Stimulated activated CD4-positive, alpha-beta T cell treated with anti-CD3 and anti-CD28 coated beads, TNF-alpha, amount 100 ng/mL, for 24 hours (primary cell): ENCODE data around the gene NOP16.
"Not testable (repeated sequence)": the region's sequence is repeated elsewhere in the genome, so short reads cannot be mapped to it uniquely, and the experiment has no call there.

Source experiments
- DNase-seq, 3 experiments: peaks; one replicate each; pipeline ENCODE4 v3.0.0-alpha.2; 2020; ENCODE audit warnings: low read depth in 3 of 3

NOP16 gene

DNA sequence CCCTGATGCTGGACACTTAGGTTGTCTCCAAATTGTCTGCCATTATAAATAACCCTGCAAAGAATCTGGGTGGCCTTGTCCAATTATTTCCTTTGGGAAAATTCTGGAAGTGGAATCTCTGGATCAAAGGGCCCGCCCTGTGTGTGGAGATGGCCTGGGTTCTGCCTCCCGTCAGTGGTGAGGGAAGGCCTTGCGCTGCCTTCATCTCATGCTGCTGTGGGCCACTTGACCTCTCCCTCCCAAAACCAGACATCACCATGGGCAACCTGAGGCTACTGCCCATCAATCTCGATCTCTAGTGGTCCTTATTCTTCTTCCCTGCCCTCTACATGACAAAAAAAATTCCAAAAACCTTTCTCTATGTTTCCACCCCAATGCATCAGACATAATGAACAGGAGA, 21.4 kb upstream of the NOP16 start:
- DNase-seq, result no peak

DNA sequence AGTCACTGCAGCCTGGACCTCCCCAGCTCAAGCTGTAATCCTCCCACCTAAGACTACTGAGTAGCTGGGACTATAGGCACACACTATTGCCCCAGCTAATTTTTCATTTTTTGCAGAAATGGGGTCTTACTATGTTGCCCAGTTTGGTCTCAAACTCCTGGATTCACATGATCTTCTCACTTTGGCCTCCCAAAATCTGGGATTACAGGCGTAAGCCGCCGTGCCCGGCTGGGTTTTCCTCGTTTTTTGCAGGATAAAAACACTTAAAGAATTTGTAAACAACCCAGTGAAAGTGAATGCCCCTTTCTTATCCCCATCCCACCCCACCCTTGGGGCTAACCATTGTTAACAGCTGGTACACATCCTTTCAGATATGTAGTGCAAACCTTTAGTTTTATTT, 20.2 kb upstream of the NOP16 start:
- no peak for DNase-seq

GRCh38 chr5:176408252-176408573, 19.8 kb upstream of the NOP16 start:
- not testable (repeated sequence) for DNase-seq

- no peak for DNase-seq
Observed at GRCh38 chr5:176407456-176408251, 19.3 kb upstream of the NOP16 start.

GRCh38 chr5:176406436-176407052, 18.1 kb upstream of the NOP16 start:
- no peak for DNase-seq

DNA sequence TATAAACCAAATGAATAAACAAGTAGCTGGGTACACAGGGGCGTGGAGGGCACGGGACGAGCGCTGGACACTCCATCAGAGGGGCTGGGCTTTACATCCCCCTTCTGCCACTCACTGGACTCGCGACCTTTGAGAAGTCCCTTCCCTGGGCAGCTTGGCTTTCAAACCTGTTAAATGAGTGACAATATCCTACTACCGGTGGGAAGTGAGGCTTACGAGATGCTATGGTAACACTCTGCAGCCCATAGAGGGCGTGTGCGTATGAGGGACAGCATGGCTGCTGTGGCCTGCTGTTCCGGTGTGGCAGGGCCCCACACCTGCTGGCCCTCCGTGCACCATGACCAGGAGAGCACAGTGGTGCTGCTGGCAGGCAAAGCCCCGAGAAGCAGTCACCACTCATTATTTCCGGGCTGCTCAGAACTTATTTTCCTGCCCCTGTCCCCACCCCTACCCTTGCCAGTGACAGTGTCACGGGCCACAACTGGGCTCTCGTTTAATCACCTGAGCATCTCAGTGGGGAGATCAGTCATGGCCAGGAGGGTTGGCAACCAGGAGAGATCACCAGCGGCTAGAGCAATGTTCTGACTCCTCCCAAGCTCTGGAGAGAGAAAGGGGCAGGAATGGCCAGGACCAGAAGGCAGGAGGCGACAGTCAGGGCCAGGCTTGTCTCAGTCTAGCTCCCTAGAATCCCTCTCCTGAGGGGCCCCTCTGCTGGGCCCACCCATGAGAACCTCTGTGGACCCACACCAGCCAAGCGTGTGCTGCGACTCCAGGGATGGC, 17.4 kb upstream of the NOP16 start:
- DNase-seq, result no peak

DNA sequence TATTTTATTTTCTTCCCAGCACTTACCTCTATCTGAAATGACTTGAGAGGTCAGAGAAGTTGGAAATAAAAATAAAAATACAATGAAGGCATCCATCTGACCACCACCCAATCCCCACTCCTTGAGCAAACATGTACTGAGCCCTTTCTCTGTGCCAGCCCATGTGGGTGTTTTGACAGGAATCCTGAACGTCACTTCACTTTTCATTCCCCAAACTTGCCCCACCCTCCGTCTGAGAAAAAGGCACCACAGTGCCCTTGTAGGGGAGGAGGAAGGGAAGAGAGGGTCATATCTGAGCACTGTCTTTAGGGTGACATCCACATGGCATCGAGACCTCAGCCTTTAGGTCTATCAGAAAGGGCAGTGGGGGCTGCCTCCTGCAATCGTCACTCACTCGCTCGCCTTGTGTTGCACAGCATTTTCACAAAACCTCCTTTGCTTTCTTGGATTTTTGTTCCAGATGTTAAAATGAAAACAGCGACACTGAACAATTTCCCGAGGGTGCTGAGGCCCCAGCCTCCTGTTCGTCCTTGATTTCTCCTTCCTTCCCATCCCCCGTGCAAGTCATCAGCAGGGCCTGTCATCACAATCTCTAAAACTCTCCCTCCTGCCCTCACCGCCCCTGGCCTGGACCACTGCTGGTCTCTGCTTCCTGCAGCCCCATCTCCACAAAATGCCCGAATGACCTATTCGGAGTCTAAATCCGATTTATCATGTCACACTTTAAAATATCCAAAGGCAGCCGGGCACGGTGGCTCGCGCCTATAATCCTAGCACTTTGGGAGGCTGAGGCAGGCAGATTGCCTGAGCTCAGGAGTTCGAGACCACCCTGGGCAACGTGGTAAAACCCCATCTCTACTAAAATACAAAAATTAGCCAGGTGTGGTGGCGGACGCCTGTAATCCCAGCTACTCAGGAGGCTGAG, 13.1 kb upstream of the NOP16 start:
- no peak for DNase-seq

GRCh38 chr5:176400382-176401156, 12.2 kb upstream of the NOP16 start:
- no peak for DNase-seq

- no peak for DNase-seq
Observed at GRCh38 chr5:176397736-176398420, 9.5 kb upstream of the NOP16 start.

DNA sequence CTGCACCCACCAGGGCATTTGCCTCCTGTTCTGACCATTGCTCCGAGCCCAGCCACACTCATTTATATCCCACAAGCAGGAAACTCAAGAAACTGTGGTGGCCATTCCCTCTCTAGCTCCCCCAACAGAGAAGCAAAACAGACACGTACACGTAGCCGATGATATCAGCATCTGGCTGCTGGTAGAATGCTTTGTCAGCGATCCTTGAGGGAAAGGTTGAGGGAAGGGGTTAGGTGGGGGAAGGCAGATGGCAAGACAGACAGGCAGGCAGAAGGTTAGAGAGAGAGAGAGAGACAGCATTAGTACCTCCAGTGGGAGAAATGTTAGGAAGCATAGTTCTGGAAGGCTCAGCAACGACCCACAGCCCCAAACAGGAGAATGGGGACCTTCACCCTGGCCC, 7.9 kb upstream of the NOP16 start:
- no peak for DNase-seq

DNA sequence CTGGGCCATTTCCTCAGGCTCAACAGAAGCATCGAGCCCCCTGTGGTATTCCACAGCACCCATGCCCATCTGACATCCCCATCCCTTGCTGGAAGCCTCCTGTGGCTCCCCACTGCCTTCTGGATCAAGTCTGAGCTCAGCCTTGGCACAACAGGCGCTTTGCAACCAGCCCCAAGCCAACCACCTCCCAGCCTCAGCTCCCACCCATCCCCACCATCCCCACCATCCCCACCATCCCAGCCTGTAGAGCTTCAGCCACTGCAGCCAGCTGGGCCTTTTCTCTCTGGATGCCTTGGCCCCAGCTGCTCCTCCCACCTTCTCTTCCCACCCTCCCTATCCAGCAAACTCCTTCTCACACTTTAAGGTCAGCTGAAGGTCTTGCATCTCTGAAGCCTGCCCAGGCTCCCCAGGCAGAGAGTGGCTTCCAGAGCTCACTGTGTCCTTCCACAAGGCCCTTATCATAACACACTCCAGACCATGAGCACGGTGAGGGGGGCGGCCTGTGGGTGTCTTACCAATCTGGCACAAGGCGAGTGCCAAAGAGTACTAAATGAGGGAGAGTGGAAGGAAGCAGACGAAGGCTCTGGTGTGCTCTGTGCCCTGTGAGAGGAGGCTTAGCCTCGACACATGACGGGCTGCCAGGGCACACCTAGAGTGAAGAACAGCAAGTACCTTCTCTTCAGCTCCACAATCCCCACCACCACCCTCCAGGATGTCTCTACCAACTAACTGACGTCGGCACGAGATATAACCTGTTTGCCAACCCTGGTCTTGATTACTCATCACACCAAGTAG, 6.7 kb upstream of the NOP16 start:
- DNase-seq, result no peak

DNA sequence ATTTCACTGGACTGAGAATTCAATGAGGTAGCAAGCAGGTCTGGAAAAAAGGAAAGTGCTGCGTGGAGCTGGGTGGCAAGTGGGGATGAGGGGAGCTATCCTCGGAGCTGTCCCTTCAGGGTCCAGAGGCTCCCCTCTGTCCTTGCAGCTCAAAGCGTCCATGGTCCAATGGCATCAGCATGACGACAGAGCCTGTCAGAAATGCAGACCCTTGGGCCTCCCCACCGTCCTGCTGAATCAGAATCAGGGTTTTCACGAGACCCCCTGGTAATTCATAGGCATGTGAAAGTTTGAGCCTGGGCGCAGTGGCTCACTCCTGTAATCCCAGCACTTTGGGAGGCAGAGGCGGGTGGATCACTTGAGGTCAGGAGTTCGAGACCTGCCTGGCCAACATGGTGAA, 5.7 kb upstream of the NOP16 start:
- DNase-seq, result no peak

DNA sequence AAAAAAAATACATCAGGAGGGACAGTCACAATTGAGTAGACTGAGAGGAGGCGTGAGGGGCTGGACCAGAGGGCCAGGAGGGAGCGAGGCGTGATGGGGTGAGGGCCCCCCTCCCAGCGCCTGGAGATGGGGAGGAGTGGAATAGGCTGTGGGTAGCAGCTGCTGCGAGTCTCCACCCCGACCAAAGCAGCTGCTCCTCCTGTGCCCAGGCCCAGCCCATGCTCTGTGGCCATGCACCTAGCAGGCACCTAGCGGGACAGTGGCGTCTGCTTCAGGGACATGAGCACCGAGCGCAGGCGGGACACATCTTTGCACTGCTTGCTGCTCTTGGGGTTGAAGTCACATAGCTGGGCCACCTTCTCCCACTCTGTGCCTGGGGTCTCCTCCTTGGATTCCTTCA, 4.1 kb upstream of the NOP16 start:
- no peak for DNase-seq

- DNase-seq, result no peak
Observed at GRCh38 chr5:176391999-176392398, 3.6 kb upstream of the NOP16 start.

DNA sequence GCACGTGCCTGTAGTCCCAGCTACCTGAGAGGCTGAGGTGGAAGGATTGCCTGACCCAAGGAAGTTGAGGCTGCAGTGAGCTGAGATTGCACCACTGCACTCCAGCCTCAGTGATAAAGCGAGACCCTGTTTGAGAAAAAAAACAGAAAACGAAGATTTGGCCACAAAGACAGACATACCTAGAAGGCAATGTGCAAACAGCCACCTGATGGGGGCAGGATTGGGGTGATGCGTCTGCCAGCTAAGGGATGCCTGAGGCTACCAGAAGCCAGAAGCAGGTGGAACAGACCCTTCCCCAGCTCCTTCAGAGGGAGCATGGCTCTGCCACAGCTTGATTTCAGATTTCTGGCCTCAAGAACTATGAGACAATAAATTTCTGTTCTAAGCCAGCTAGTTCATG, 3.1 kb upstream of the NOP16 start:
- DNase-seq, result no peak

DNA sequence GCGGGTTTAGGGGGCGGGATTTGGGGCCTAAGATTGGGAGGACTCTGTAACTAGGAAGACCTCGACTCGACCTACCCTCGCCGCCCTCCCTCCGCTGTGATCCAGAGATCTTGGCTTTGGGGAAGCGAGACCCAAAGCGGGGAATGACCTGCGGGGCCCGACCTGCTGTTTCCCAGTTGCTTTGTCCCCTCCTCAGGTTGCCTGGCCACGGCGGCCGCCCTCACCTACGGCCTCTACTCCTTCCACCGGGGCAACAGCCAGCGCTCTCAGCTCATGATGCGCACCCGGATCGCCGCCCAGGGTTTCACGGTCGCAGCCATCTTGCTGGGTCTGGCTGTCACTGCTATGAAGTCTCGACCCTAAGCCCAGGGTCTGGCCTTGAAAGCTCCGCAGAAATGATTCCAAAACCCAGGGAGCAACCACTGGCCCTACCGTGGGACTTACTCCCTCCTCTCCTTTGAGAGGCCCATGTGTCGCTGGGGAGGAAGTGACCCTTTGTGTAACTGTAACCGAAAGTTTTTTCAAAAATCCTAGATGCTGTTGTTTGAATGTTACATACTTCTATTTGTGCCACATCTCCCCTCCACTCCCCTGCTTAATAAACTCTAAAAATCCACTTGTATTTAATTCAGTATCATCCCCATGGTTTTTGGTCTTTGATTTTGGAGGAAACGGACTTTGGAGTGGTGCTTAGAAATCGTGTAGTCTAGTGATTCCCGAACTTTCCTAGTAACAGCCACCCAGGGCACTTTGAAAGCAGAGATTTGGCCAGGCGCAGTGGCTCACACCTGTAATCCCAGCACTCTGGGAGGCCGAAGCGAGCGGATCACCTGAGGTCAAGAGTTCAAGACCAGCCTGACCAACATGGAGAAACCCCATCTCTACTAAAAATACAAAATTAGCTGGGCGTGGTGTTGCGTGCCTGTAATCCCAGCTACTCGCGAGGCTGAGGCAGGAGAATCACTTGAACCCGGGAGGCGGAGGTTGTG, 1.0 kb upstream of the NOP16 start:
- DNase-seq, result no peak

GRCh38 chr5:176388003-176388443, 375 bp downstream of the NOP16 start:
- DNase-seq, result no peak

GRCh38 chr5:176387384-176387925, 943 bp downstream of the NOP16 start:
- no peak for DNase-seq
